ENCODE results near the gene PCYT1A. TPM values are rescaled to one million over a fixed set of nuclear protein-coding genes. Genes with fewer than 3 reads are reported as not detected.
"Not testable (repeated sequence)": the region's sequence is repeated elsewhere in the genome, so short reads cannot be mapped to it uniquely, and the experiment has no call there.

The PCYT1A gene
- total RNA-seq, 4 donors from 2014 or later: 68.1 to 120 (median 90.9) TPM

GRCh38 chr3:196251918-196252317 is 35.6 kb downstream of the PCYT1A start:
- DNase-seq (ENCODE audit: low spot score) (no peak), ATAC-seq (ENCODE audit: low FRiP score) (no peak)
- no peak for TF ChIP-seq CTCF (IDR thresholded peaks at IDR 0.05)

- ATAC-seq (ENCODE audit: low FRiP score) (no peak), DNase-seq (ENCODE audit: low spot score) (no peak)
- TF ChIP-seq CTCF (IDR thresholded peaks at IDR 0.05): no peak
Measured at GRCh38 chr3:196246612-196247308, 40.8 kb downstream of the PCYT1A start.

GRCh38 chr3:196244166-196244565 is 43.4 kb downstream of the PCYT1A start:
- not testable (repeated sequence) for DNase-seq (ENCODE audit: low spot score); ATAC-seq (ENCODE audit: low FRiP score)

GRCh38 chr3:196241704-196242103 is 45.8 kb downstream of the PCYT1A start:
- DNase-seq (ENCODE audit: low spot score): no peak
- no peak for TF ChIP-seq CTCF (IDR thresholded peaks at IDR 0.05)
- no peak for ATAC-seq (ENCODE audit: low FRiP score)

- ATAC-seq (ENCODE audit: low FRiP score) (no peak), DNase-seq (ENCODE audit: low spot score) (no peak)
- TF ChIP-seq CTCF (IDR thresholded peaks at IDR 0.05): no peak
Measured at GRCh38 chr3:196240424-196240823, 47.1 kb downstream of the PCYT1A start.

GRCh38 chr3:196238612-196239560 is 48.6 kb downstream of the PCYT1A start:
- ATAC-seq (ENCODE audit: low FRiP score) (peak; percentile 55), DNase-seq (ENCODE audit: low spot score) (no peak)
- TF ChIP-seq CTCF (IDR thresholded peaks at IDR 0.05): no peak

GRCh38 chr3:196237203-196237602 is 50.3 kb downstream of the PCYT1A start:
- DNase-seq (ENCODE audit: low spot score) (no peak), ATAC-seq (ENCODE audit: low FRiP score) (no peak)
- TF ChIP-seq CTCF (IDR thresholded peaks at IDR 0.05): no peak
